ENCODE results near the gene ZNF543.
"Not testable (repeated sequence)": the region's sequence is repeated elsewhere in the genome, so short reads cannot be mapped to it uniquely, and the experiment has no call there.

The ZNF543 gene

GRCh38 chr19:57321751-57322150, 1.5 kb downstream of the ZNF543 start:
- no peak for DNase-seq

- DNase-seq: no peak
Observed at GRCh38 chr19:57324992-57325391, 4.7 kb downstream of the ZNF543 start.

- DNase-seq: no peak
Observed at GRCh38 chr19:57327993-57328392, 7.7 kb downstream of the ZNF543 start.

- no peak for DNase-seq
Observed at GRCh38 chr19:57334191-57334590, 13.9 kb downstream of the ZNF543 start.

GRCh38 chr19:57338877-57339276, 18.6 kb downstream of the ZNF543 start:
- DNase-seq: no peak

- no peak for DNase-seq
Observed at GRCh38 chr19:57342582-57342981, 22.3 kb downstream of the ZNF543 start.

GRCh38 chr19:57348136-57348535, 27.9 kb downstream of the ZNF543 start:
- DNase-seq: no peak

- peak; percentile 92 to 94 (median 94) for DNase-seq
Observed at GRCh38 chr19:57350877-57351805, 30.9 kb downstream of the ZNF543 start, which contains the start of gene ZNF304. Gene ZNF304 (plus strand): TSS chr19:57351271. CDS start chr19:57351665, 394 bp downstream.

GRCh38 chr19:57351867-57352266, 31.6 kb downstream of the ZNF543 start:
- no peak for DNase-seq

- DNase-seq: no peak
Observed at GRCh38 chr19:57355916-57356315, 35.6 kb downstream of the ZNF543 start.

GRCh38 chr19:57357406-57357805, 37.1 kb downstream of the ZNF543 start:
- DNase-seq: no peak

GRCh38 chr19:57359300-57359699, 39.0 kb downstream of the ZNF543 start:
- no peak for DNase-seq

- no peak for DNase-seq
Observed at GRCh38 chr19:57362419-57362818, 42.1 kb downstream of the ZNF543 start.

GRCh38 chr19:57362997-57363687, 42.9 kb downstream of the ZNF543 start, which contains the start of the genes TRAPPC2B and ZNF547:
Gene TRAPPC2B (plus strand): TSS chr19:57363551. CDS start chr19:57364834, 1,283 bp downstream.
Gene ZNF547 (plus strand): TSS chr19:57363551. CDS start chr19:57368556, 5,005 bp downstream.
- peak; percentile 99 to 100 (median 100) for DNase-seq

GRCh38 chr19:57363688-57364181, 43.5 kb downstream of the ZNF543 start:
- peak in 2 of 3 donors; percentile 3 to 18 for DNase-seq

- DNase-seq: no peak
Observed at GRCh38 chr19:57366776-57367175, 46.5 kb downstream of the ZNF543 start.

- DNase-seq: no peak
Observed at GRCh38 chr19:57374179-57374578, 53.9 kb downstream of the ZNF543 start.

GRCh38 chr19:57374647-57375046, 54.4 kb downstream of the ZNF543 start:
- DNase-seq: not testable (repeated sequence)

GRCh38 chr19:57376151-57376550, 55.9 kb downstream of the ZNF543 start:
- no peak for DNase-seq

- DNase-seq: no peak
Observed at GRCh38 chr19:57377498-57378146, 57.4 kb downstream of the ZNF543 start.
